ENCODE data around the gene PMIS2.

The PMIS2 gene

DNA sequence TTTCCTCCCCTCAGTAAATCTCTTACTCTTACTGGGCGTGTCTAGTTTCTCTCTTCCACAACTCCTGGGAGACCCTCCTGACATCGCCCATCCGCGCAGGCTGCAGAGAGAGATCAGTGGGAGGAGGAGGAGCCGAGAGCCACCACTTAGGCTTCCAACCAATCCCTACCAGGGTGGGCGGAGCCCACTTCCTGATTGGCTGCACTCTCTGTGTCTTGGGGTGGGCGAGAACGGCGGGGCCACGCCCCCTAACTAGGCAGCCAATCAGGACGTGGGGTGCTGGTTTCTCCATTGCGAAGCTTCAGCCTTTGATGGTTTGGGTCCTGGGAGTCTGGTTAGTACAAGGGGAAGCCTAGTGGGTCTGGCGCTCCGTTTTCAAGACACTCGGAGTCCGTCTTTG is at the start of gene PMIS2:
Gene PMIS2, plus strand, starts transcription at position 326 of the 400 bp plus-strand sequence. CDS start 87 bp downstream, outside the sequence.
- no peak for DNase-seq

DNA sequence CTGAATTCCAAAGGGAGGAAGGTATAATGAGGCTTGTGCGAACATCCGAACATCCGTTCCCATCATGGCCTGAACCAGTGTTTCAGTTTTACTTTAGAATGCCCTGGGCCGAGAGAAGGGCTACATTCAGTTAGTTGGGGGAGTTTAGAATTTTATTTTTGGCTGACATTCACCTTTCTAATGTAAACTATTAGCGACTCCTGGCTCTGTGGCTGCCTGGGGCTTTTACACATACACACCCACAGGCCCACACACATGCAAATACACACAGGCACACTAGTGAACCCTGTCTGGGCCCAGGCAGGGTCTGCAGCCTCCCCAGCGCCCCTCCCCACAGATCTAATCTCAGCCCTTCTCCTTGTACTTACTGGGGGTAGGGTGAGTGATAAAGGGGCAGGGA is 46.7 kb upstream of the PMIS2 start:
- no peak for DNase-seq

DNA sequence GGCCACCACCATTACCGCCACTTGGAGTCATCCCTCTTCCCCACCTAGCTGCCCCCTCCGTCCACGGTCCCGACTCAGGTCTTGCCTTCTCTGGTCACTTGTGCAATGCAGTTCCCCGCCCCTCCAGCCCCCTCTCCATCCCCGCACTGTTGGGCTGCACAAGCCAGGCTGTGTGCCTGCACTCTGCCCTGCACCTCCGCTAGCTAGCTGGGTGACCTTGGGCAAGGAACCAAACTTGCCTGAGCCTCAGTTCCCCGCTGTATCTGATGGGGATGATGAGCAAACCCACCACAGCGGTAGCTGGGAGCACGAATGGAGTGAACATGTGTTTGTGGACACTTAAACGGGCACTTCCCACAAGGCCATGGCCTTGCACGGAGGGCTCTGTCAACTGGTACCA is 46.1 kb upstream of the PMIS2 start:
- DNase-seq = no peak

DNA sequence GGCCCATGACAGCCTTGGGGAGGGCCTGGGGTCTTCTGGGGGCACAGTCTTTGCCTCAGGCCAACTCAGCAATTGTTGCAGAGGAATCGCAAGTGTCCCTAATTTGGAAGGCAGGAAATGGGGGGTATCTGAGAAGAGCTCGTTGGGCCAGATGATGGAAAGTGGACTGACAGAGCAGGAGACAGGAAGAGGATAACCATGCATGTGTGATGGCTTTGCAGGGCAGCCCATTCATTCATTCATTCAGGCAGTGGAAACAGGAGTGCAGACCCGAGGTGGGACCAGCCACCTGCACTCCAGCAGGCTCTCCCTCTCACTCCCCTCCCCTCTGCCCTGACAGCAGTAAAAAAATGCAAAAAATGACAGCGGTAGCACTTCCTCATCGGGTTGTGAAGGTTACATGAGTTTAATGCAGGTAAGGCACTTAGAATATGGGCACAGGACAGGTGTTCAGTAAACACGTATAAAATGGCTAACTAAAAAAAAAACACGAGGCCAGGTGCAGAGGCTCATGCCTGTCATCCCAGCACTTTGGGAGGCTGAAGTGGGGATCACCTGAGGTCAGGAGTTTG is 45.5 kb upstream of the PMIS2 start:
- DNase-seq = no peak

DNA sequence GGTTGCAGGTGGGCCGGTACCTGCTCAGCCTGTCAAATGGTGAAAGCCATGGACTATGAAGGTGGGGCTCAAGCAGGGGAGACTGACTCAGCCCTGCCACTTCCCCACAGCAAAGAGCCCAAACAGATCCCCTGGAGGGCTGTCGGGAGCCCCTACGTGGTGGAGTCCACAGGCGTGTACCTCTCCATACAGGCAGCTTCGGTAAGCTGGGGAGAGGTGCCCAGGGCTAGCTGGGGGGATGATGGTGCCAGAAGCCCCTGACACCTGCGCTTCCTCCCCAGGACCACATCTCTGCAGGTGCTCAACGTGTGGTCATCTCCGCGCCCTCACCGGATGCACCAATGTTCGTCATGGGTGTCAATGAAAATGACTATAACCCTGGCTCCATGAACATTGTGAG is 43.8 kb upstream of the PMIS2 start:
- no peak for DNase-seq

DNA sequence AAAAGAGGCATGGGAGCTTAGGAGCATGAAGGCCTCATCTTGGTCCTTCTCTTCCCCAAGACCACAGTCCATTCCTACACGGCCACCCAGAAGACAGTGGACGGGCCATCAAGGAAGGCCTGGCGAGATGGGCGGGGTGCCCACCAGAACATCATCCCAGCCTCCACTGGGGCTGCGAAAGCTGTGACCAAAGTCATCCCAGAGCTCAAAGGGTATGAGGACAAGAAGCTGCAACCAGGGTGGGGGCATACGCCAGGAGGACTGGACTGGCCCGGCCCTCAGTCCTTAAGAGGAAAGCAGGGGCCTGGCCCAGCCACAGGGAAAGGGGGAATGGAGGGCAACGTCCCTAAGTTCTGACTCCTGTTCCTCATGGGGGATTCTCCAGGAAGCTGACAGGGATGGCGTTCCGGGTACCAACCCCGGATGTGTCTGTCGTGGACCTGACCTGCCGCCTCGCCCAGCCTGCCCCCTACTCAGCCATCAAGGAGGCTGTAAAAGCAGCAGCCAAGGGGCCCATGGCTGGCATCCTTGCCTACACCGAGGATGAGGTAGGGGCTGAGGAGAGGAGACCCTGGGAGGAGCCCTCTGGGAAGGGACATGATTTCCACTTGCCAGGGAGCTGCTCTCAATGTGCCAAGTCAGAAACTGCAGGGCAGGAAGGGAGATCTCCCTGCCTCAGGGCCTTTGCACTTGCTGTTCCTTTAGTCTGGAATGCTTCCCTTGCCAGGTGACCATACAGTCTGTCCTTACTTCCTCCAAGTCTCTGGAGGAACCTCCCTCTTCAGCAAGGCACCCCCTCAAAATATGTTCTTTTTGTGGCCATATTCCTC is 42.5 kb upstream of the PMIS2 start:
- no peak for DNase-seq

DNA sequence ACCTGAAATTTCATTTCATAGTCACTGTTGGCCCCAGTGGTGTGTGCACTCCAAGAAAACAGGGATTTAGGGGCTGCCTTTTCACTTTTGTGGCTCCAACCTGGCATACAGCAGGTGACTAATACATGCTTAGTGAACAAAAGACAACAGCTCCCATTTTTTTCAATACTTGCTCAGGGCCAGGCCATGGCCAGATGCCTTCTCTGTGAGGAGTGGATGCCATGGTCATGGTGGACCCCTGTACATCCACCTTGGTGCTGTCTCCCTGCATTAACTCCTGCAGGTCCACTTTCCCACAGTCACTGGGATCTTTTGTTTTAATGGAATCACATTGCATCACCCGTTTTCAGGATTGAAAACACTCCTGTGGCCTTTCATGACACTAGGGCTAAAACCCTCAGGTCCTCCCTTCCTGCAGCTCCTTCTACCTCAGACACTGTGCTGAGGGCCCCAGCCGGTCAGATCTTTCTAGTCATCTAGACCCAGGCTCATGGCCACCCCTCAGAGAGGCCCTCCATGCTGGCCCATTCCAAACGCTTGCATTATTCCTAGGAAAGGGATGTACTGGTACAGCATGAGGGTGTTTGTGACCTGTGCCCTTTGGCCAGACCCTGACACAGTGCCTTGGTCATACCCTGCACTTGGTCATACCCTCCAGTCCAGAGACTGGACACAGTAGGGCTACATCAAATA is 41.7 kb upstream of the PMIS2 start:
- DNase-seq = no peak

DNA sequence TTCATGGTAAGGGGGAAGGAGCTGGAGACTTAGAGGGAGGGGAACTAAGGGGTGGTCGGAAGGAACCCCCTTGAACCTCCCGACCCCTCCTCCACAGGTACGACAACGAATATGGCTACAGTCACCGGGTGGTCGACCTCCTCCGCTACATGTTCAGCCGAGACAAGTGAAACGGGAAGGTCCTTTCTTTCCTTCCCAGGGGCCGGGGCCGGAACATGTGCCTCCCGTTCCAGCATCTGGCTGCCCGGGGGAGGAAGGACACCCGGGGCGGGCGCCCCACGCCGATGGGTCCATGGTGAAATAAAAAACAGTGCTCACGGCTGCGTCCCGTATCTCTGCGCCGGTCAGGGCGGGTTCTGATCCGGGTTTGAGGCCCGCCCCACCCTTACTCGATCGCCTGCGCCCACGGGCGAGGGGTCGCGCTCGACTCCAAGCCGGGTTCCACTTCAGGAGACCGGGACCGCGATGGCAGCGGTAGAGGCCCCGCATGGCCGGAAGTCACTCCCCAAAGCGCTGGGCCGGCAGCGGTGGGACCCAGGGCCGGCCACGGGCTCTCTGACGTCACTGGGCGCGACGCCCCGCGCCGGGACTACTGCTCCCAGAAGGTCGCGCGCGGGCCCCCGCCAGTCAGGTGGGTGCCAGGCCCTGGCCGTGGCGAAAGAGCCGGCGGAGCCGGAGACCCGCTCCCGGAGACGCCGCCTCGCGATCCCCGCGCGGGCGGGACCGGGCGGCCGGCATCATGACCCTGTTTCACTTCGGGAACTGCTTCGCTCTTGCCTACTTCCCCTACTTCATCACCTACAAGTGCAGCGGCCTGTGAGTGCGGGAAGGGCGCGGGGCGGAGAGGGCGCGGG is 40.7 kb upstream of the PMIS2 start, which contains the start of gene TMEM147:
Gene TMEM147, plus strand, starts transcription at position 626 of the 854 bp plus-strand sequence. Its CDS starts 114 bp downstream, at position 740.
- DNase-seq = peak; percentile 50

DNA sequence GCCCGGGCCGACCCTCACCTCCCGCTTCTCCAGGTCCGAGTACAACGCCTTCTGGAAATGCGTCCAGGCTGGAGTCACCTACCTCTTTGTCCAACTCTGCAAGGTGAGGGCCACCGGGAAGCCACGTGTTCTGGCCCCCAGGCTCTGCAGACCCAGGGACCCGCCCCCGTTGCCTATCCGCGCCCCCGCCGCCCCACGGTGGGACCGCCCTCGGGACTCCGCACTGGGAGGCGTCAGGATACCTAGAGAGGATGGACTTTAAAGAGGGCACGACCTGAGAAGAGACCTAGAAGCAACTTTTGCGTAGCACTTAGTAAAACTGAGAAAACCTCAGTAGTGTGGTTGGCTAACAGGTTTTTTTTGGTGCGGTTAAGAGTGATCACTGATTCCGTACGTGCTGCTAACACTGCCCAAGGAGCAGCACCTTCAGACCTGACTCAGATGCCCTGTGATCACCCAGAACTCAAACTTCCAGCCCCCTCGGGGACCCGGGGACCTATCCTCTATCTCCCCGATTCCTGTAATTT is 40.1 kb upstream of the PMIS2 start:
- DNase-seq = no peak

DNA sequence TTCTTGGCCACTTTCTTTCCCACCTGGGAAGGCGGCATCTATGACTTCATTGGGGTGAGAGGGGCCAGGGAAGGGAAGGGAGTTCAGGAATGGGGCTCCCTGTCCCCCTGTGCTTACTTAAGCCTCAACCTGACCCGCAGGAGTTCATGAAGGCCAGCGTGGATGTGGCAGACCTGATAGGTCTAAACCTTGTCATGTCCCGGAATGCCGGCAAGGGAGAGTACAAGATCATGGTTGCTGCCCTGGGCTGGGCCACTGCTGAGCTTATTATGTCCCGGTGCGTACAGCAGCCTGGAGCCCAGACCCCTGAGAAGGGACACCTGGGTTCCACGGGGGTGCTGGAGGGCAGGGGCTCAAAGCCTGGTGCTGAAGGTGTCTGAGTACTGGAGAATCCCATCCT is 39.4 kb upstream of the PMIS2 start:
- DNase-seq = no peak

DNA sequence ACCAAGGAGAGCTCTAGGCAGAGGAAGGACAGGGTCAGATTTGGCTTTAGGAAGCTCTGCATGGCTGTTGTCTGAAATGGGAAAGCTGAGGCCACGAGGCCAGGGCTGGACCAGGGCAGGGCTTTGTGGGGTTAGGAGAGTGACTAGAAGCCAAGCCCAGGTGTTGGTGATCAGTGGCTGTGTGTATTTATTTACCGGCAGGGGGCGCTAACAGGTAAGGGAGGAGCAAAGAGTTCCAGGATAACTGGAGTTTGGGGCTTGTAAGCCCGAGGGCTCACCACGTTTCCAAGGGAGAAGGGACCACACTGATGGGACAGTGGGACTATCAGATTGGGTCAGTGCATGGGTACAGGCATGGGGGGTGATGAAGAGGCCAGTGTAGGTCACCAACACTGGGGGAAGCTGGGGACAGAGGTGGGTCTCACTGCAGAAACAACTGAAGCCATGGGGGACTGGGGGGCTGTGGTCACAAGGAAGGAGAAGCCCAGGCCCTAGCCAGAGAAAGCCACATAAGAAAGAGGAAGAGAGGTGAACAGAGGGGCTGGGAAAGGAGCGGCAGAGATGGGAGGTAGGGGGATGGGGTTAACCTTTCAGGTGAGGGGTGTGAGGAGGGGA is 36.7 kb upstream of the PMIS2 start:
- no peak for DNase-seq

DNA sequence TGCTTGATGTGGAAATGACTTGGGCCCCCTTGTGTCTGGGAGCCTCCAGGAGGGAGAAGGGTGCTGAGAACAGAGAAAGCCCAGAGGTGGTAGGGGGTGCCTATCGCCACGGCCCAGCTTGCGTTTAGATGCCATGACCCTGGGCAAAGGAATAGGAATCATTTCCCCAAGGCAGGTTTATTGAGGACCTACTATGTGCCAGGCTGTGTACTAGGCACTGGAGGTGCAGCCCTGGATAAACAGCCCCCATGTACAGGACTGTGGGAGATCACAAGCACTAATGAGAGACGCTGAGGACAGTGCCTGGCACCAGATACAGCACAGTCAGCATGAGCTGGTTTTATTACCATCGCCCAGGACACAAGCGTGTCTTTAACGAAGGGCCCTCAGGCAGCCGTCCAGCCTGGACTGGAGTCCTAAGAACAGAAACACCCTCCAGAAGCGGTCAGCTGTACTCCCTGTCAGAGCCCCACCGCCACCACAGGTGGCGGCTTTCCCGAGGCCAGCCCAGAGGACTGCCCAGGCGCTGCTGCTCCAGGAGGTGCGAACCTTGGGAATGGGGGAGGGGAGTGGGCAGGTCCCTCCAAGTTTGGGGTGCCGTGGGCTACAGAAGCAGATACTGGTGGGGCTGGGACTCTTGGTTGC is 36.0 kb upstream of the PMIS2 start:
- no peak for DNase-seq

DNA sequence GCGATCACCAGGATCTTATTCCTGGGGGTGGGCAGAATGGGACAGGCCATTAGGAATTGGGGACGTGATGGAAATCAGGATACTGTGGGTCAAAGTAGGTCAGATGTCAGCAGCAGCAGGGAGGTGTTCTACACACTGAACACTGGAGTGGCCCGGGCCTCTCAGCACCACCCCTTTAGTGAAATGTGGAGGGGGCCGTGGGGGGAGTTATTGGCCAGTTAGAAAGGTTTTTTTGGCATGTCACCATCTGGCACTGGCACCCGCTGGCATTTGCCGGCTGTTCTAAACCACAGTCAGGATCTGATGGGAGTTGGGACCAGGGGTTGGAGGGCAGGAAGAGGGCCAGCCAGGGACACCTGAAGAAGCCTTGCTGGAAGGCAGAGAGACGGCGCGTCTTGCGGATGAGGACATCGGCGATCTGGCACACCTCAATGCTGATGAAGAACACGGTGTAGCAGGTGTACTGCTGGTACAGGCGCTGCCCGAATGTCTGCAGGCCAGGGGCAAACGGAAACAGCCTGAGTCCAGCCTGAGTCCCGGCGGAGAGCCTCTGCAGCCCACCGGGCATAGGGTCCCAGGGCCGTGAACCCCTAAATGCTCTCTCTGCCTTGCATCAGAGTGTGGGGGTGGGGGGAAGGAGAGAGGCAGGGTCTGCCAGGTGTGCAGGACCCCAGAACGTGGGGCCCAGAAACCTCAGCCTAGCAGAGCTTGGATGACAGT is 34.7 kb upstream of the PMIS2 start:
- no peak for DNase-seq

DNA sequence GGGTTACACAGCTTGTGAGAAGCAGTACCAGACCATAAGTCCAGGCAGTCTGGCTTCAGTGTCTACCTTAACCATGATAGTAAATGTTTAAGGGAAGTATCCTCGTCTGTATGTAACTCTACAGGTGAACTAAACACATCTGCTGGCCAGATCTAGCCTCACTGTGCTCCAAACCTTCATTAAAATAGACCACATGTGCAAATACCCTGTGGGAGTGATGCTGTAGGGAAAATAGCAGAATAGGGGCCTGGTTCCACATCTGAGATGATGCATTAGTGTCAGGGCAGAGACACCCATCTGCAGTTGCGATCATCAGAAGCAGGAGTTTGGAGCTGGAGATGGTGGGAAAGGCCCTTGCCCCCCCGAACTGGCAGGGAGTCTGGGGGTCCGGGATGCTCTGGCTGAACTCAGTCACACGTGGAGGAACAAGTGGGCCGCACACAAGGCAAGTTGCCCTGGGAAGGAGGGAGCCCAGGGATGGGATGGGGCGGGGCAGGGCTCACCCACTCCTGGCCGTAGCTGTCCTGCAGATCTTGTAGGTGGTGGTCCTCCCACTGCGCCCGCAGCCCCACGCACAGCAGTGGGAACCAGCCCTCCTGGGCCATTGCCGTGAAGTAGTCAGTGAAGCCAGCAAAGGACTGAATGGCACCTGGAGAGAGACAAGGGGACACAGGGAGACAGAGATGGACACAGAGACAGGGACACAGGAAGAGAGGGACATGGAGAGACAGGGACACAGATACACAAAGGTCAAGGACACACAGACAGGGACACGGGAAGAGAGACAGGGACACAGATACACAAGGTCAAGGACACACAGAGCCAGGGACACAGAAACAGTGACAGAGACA is 33.2 kb upstream of the PMIS2 start:
- DNase-seq = no peak

DNA sequence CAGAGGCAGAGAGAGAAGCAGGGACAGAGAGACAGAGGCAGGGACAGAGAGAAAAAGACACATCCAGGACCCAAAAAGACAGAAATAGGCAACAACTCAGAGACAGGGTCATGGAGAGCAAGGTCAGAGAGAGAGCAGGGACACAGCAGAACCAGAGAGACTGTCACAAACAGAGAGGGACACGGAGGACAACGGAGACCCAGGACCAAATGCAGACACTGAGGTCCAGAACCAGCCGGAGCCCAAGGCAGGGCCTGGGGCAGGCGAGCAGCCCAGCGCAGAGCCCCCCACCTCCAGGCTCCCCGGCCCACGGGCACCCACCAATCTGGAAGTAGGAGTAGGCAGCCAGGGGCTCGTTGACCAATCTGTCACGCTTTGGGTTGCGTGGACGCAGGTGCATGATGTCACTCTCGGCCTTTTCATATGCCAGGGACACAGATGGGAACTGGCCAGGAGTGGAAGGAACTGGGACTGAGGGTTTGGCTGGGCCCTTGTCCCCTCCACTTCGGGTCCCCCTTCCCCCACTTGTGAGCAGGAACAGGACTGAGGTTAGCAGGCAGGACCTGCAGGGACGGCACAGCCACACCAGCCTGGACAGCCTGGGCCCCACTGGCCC is 32.5 kb upstream of the PMIS2 start:
- no peak for DNase-seq

DNA sequence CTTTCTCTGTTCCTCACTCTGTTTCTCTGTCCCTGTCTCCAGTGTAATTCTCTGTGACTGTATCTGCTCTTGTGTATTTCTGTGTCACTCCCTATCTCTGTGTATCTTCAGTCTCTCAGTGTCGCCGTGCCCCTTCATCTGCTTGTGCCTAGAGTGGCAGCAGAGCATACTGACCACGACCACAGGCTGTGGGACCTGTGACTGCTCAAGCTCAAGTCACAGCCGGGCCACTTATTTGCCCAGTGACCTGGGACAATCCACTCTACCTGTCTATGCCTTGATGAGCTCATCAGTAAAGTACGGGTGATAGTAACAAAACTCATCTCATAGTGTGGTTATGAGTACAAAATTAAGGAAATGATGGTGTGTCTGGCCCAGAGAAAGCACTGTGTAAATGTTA is 31.9 kb upstream of the PMIS2 start:
- no peak for DNase-seq

DNA sequence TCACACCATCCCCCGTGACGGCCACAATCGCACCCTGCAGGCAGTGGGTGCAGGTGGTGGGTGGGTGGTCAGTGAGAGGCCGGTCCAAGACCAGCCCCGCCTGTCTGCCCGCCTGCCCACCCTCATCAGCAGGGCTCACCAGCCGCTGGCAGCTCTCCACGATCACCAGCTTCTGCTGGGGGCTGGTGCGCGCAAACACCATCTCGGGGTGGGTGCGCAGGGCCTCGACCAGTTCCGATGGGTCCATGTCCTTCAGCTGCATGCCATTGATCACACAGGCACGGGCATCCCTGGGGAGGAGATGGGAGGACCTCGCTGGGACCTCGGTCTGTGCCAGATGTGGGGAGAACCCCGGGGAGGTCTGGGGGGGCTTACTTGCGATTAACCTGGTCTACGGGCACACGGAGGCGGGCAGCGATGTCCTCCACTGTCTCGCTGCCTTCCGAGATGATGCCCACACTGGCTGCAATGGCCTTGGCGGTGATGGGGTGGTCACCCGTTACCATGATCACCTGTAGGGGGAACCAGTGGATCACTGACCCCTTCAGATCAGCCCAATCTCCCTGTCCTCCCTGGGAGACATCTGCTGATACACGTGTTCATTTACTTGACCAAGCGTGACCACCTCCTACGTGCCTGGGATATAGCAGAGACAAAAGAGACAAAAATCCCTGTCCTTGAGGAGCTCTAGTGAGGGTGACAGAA is 30.5 kb upstream of the PMIS2 start:
- no peak for DNase-seq

DNA sequence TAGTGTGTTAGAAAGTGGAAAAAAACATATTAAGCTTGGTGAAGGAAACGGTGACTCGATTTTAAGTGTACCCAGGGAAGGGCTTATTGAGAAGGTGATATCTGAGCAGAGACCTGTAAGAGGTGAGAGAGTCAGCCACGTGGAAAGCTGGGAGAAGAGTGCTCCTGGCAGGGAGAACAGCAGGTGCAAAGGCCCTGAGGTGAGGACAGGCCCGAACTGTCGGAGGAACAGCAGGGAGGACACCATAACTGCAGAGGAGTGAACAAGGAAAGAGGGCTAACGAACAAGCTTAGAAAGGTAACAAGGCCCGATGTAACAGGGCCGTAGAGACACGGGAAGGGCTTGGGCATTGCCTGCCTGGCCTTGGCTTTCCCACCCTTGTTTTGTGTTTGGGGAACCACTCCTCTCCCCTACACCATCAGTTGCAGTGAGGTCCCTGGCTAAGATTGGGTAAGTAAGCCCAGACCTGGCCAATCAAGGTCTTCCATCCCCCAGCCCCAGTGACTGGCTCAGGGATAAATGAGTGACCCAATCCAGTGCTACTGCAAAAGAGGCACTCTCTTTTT is 29.9 kb upstream of the PMIS2 start:
- DNase-seq = no peak
